ENCODE measurements around the gene AHR.
"Not testable (repeated sequence)": the region's sequence is repeated elsewhere in the genome, so short reads cannot be mapped to it uniquely, and the experiment has no call there.

The AHR gene

DNA sequence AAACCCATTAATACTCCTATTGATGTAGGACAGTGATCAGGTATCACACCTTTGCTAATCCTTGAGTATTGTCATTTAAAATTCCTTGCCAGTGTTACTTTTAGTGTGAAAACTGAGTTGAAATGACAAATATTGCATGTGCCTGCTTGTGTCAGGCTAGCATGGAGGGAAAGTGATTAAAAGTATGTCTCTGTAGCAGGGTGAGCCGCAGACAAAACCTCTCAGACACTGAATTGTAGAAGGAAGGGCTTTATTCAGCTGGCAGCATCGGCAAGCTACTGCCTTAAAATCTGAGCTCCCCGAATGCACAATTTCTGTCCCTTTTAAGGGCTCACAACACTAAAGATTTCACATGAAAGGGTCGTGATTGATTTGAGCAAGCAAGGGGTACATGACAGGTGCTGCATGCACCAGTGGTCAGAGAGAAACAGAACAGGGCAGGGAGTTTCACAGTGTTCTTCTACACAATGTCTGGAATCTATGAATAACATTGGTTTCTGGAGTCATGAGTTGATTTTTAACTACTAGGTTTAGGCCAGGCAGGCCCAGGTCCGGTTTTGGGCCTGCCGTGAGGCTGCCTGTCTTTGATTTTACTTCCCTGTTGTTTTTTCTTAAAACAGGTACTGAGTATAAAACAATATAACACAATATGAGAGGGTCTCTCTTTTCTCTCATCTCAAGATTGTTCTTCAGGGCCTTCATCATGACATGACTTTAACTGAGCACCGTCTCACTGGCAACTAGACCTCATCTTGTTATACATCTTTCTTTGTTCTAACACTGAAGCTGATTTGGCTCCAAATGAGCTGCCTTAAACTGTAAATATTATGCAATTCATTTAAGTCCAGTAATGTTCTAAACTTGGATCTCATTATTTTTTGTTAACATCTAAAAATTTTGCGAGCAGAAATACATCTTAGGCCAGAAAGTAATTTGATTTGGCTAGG is 84.2 kb downstream of the AHR start:
- not testable (repeated sequence) for DNase-seq

DNA sequence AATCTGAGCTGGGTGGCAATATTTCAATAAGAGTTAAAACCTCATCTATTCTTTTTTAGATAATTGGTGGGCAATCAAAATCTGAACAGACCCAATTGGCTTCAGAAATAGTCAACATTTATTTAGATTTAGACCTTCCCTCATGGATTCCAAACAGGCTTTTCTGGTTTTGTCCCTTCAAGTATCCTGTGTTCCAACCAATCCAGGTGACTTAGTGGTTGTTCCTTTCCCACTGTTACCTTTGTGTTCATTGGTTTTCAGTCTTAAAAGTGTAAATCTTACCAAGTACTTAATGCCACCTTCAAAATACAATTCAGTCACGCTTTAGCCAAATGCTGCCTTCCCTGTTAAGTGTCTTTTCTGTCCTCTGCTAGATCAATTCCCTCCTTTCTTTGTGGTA is 85.9 kb downstream of the AHR start:
- no peak for DNase-seq

DNA sequence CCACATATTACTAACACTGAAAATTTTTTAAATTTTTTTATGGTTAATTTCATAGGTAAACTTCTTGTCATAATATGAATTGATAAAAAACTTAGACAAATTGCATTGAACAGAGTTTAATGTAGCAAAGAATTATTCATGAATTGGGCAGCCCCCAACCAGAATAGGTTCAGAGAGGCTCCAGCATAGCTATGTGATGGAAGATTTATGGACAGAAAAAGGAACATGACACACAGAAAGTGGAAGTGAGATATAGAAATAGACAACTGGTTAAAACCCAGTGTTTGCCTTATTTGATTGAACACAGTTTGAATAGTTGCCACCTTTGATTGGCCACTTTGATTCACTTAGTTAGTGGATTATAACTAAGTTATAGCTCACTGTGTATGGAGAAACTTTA is 87.2 kb downstream of the AHR start:
- DNase-seq = no peak

DNA sequence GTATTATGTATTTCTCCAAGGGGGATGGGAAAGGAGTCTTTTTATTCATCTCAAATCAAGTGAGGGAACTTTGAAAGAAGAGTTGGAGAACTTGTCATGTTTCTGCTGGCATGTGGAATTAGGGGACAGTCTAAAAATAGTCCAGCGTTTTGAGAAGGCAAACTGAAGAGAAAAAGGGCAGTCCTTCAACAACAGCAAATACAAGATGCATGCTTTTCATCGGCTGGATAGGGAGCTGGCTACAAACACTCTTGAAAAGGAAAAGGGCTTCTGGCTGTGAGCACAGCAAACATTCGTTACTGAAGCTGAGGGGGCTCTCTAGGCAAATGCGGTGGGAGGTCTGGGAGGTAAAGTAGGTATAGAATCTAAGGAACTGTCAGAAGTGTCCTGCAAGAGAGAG is 91.9 kb downstream of the AHR start:
- no peak for DNase-seq

DNA sequence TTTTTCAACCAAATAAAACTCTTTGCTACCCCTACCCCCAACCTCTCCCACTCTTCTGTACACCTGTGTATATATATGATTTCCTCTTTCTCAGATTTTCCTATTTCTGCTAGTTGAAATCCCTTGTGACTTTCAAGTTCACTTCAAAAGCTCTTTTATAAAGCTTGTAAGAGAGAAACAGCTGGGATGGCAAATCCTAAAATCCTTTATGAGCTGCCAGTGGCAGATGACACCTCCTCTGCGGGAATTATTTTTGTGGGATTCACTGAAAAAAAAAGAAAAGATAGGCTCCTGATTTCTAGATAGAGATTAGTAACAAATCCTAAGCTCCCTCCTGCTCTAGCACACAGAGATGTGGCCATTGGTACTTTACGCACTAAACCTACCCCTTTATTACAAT is 92.9 kb downstream of the AHR start:
- no peak for DNase-seq

DNA sequence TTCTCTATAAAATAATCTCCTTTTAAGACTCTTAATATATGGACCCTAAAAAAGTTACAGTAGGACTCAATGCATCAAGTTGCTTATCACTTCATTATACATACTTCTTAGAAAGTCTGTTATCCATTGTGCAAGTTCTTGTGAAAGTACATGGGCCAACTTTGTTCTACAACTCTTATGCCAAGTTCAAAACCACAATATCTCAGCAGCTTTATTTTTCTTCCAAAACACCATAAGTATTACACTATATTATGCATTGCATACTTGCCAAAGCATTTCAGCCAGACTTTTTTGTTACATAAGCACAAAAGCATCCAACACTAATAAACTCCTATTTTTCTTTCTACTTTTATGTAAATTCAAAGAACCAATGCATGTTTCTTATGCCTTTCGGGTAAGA is 94.4 kb downstream of the AHR start:
- no peak for DNase-seq

DNA sequence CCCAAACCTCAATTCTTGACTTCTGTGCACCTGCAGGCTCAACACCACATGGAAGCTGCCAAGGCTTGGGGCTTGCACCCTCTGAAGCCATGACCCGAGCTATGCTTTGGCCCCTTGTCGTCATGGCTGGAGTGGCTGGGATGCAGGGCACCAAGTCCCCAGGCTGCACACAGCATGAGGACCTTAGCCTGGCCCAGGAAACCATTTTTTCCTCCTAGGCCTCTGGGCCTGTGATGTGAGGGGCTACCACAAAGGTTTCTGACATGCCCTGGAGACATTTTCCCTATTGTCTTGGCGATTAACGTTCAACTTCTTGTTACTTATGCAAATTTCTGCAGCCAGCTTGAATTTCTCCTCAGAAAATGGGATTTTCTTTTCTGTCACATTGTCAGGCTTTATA is 96.1 kb downstream of the AHR start:
- DNase-seq = not testable (repeated sequence)
